Hindlimb muscle (tissue), 1 donor: ENCODE measurements around the gene SPRN. TPM values are rescaled to one million over a fixed set of nuclear protein-coding genes. Genes with fewer than 3 reads are reported as not detected.
"Not testable (repeated sequence)": the region's sequence is repeated elsewhere in the genome, so short reads cannot be mapped to it uniquely, and the experiment has no call there.

Experiments used
- DNase-seq: peaks from one replicate; pipeline ENCODE4 v3.0.0-alpha.2; 2013
- polyA plus RNA-seq: library from polyadenylated mRNA; unstranded; fragments of 120-200 nt; gene quantifications from one replicate; pipeline ENCODE4 v1.2.1, GENCODE V29; 2013; ENCODE audit not compliant: insufficient read length

SPRN gene
- polyA plus RNA-seq, 1 donor = 4.6 TPM

- DNase-seq = no peak
Observed at GRCh38 chr10:133405272-133405671, 19.2 kb downstream of the SPRN start.

DNA sequence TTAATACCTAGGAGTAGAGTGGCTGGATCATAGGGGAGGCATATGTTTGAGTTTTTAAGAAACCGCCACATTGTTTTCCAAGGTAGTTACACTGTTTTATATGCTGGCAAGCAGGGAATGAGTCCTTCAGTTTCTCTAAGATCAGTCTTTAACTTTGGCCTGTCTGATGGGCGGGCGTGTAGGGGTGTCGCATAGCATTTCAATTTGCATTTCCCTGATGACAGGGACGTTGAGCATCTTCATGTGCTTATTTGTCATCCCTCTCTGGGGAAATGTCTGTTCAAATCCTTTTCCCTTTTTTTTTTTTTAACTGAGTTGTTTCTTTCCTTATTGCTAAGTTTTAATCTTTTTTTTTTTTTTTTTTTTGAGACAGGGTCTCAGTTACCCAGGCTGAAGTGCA is 20.6 kb downstream of the SPRN start:
- DNase-seq = no peak

GRCh38 chr10:133403359-133403758 is 21.1 kb downstream of the SPRN start:
- no peak for DNase-seq

DNA sequence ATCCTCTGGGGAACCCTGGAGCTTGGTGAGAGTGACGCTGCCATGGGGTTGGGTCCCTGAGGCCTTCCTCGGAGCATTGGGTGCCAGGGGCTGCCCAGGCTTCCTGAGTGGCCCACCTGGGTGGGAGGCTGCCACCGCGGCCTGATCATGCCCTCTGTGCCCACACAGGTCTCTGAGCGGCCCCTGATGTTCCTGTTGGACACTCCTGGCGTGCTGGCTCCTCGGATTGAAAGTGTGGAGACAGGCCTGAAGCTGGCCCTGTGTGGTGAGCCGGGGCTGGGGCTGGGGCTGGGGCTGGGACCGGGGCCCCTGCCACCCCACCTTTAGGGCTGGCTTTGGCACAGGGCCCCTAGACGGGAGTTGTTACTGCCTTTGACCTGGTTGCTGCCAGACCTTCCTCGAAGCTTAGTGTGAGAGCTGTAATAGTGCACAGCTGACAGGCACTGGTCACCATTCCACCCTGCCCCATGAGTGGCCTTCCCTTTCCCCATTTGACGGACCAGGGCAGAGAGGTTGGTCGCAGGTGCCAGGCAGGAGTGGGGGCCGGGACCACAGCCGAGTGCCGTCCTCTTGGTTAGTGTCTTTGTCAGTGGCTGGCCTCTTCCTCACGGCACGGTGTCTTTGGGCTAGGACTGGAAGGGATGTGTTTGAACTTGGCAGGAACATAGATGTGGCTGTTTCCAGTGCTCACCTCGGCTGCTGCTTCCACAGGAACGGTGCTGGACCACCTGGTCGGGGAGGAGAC is 22.3 kb downstream of the SPRN start:
- no peak for DNase-seq

DNA sequence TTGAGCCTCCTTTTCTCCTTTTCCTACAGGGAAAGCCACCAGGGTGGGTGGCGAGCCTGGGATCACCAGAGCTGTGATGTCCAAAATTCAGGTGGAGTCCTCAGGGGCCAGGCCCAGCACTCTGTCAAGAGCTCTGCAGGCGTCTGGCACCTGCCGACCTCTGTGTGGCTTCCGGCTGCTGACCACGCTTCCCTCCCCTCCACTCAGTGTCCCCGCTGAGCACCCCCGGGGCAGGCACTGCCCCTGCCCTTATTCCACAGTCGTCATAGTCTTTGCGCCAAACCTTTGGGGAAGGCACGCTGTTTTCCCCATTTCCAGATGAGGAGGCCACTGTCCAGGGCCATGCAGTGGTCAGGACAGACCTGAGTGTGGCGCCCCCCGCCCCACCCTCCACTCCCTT is 22.9 kb downstream of the SPRN start:
- DNase-seq = no peak

GRCh38 chr10:133400624-133401424 is 23.6 kb downstream of the SPRN start:
- DNase-seq = no peak

- no peak for DNase-seq
Observed at GRCh38 chr10:133399123-133399601, 25.3 kb downstream of the SPRN start.

GRCh38 chr10:133397938-133398337 is 26.5 kb downstream of the SPRN start:
- DNase-seq = no peak

DNA sequence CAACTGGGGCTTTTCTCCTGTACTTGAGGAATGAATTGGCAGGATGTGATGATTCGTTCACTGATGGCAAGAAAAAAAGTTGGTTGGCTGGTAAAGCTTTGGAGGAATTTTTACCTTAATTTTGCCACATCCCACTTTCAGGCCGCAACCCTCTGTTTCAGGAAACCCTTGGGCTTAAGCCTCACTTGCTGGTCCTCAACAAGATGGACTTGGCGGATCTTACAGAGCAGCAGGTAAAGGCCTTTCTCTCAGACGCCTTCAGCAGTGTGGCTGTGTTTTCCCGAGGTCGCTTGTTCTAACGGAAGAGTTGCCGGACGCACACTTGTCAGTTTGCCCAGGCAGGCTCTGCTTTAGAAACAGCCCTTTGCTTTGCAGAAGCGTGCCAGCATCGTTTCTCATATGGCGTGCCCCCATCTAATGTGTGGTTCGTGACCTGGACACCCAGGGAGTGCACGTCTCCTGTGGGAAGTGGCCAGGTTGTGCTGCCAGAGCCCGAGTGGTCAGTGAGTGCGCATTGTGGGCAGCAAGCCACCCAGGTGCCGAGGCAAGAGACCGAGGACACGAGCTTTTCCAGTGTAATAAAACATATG is 28.3 kb downstream of the SPRN start:
- DNase-seq = no peak

- no peak for DNase-seq
Observed at GRCh38 chr10:133394801-133395221, 29.6 kb downstream of the SPRN start.

GRCh38 chr10:133394064-133394663 is 30.3 kb downstream of the SPRN start, which contains the start of gene MTG1:
MTG1 (plus strand) TSS chr10:133394157; CDS start chr10:133394221, 64 bp downstream.
- DNase-seq = peak; percentile 97

- DNase-seq = no peak
Observed at GRCh38 chr10:133393401-133394063, 30.9 kb downstream of the SPRN start.

- no peak for DNase-seq
Observed at GRCh38 chr10:133391761-133392518, 32.5 kb downstream of the SPRN start.

GRCh38 chr10:133391249-133391635 is 33.2 kb downstream of the SPRN start:
- DNase-seq = no peak

DNA sequence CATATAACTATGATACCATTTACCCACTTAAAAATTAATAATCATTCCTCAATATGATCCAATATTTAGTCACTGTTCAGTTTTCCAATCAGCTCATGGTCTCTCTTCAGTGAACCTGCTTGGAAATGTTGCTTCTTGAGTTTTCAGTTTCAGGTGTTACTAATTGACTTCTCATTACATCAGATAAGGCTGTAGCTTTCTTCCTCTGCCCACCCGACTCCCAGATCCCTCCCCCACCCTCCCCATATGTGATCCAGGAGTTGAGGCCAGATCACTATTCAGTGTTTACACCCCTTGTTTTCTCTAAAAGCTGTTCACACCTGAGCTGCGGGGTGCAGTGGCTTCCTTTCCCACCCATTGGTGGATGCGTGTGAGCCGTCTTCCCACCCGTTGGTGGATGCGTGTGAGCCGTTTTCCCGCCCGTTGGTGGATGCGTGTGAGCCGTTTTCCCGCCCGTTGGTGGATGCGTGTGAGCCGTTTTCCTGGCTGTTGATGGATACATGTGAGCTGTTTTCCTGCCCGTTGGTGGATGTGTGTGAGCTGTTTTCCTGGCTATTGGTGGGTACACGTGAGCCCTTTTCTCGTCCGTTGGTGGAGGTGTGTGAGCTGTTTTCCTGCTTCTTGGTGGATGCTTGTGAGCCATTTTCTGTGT is 33.7 kb downstream of the SPRN start:
- DNase-seq = no peak

DNA sequence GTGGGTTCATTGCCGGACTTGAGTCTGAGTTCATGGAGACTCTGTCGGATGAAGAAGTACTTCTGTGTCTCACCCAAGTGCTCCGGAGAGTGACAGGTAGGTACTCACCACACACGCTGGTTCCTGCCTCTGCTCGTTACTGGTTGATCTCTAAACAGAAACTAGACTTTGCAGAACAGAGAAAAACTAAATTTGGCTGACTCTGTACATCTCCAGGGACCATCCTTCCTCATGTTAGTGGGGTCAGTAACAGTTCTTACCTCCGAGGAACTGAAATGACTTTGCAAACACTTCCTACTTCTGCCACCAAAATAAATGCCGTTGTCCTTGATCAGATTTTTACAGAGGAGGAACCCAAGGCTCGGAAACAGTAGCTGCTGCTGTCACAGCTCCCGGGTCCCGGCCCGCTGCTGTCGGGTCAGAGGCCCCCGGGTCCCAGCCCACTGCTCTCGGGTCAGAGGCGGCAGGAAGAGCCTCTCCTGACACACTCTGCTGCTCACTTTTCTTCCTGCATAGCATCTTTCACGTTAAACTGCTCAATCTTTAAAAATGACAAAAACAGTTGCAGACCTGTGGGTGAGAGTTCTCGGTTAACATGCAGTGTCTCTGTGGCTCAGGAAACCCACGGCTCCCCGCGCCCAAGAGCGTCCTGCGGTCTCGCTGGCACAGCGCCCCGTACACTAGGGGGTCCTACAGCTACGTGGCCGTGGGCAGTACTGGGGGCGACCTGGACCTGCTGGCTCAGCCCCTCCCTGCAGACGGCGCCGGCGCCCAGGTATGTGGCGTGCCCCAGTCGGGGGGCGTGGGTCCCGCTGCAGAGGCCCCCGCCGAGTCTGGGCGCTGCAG is 35.2 kb downstream of the SPRN start:
- no peak for DNase-seq

- no peak for DNase-seq
Observed at GRCh38 chr10:133388236-133388972, 36.0 kb downstream of the SPRN start.

- not testable (repeated sequence) for DNase-seq
Observed at GRCh38 chr10:133386951-133387350, 37.5 kb downstream of the SPRN start.

- no peak for DNase-seq
Observed at GRCh38 chr10:133385214-133385613, 39.2 kb downstream of the SPRN start.
